GM21447 (cell line): ENCODE results near the gene ATG14.
"Not testable (repeated sequence)": the region's sequence is repeated elsewhere in the genome, so short reads cannot be mapped to it uniquely, and the experiment has no call there.

Source experiments
- ATAC-seq: cut with Tn5 transposase; IDR thresholded peaks from one replicate; pipeline ENCODE4 v1.9.1; 2021; ENCODE audit not compliant: unreplicated experiment

ATG14 gene

GRCh38 chr14:55411426-55412389 is at the start of gene ATG14:
ATG14 (minus strand) TSS chr14:55411830; CDS start chr14:55411822, 8 bp downstream.
- peak; percentile 98 for ATAC-seq

GRCh38 chr14:55458800-55459515 is 47.3 kb upstream of the ATG14 start:
- ATAC-seq: peak; percentile 86

- ATAC-seq: no peak
Measured at GRCh38 chr14:55457496-55457895, 45.9 kb upstream of the ATG14 start.

GRCh38 chr14:55456411-55456810 is 44.8 kb upstream of the ATG14 start:
- not testable (repeated sequence) for ATAC-seq

GRCh38 chr14:55454264-55455002 is 42.8 kb upstream of the ATG14 start:
- ATAC-seq: no peak

GRCh38 chr14:55451950-55452349 is 40.3 kb upstream of the ATG14 start:
- ATAC-seq: no peak

- no peak for ATAC-seq
Measured at GRCh38 chr14:55451398-55451797, 39.8 kb upstream of the ATG14 start.

GRCh38 chr14:55450987-55451386 is 39.4 kb upstream of the ATG14 start:
- no peak for ATAC-seq

- ATAC-seq: no peak
Measured at GRCh38 chr14:55450539-55450938, 38.9 kb upstream of the ATG14 start.

GRCh38 chr14:55450124-55450523 is 38.5 kb upstream of the ATG14 start:
- ATAC-seq: no peak

- no peak for ATAC-seq
Measured at GRCh38 chr14:55449116-55449515, 37.5 kb upstream of the ATG14 start.

GRCh38 chr14:55448141-55448614 is 36.5 kb upstream of the ATG14 start:
- no peak for ATAC-seq

- no peak for ATAC-seq
Measured at GRCh38 chr14:55446833-55447232, 35.2 kb upstream of the ATG14 start.

- no peak for ATAC-seq
Measured at GRCh38 chr14:55446127-55446736, 34.6 kb upstream of the ATG14 start.

GRCh38 chr14:55441286-55441685 is 29.7 kb upstream of the ATG14 start:
- ATAC-seq: no peak

GRCh38 chr14:55440385-55440784 is 28.8 kb upstream of the ATG14 start, which contains the start of gene TBPL2:
TBPL2 (minus strand) TSS chr14:55440616; CDS start chr14:55440449, 167 bp downstream.
- no peak for ATAC-seq

GRCh38 chr14:55438066-55438683 is 26.5 kb upstream of the ATG14 start:
- no peak for ATAC-seq

- no peak for ATAC-seq
Measured at GRCh38 chr14:55436931-55437330, 25.3 kb upstream of the ATG14 start.

GRCh38 chr14:55436519-55436918 is 24.9 kb upstream of the ATG14 start:
- ATAC-seq: no peak

GRCh38 chr14:55434805-55435174 is 23.2 kb upstream of the ATG14 start:
- no peak for ATAC-seq
